ENCODE results near the gene TMC4. TPM values are rescaled to one million over a fixed set of nuclear protein-coding genes. Genes with fewer than 3 reads are reported as not detected.
A peak's percentile ranks its signal among the peaks of the same experiment; 100 is the strongest.

The TMC4 gene
- total and polyA plus RNA-seq, 8 donors = 29.1 to 74.0 (median 35.7) TPM

GRCh38 chr19:54160182-54160811, 12.7 kb downstream of the TMC4 start:
- Histone ChIP-seq H3K36me3 (peaks cover 0 to 29% of the 10 kb centered on the region in 2 donors), H3K4me1 (peaks cover 31 to 71% of the 10 kb centered on the region in 2 donors), H3K27ac (peak overlapping the region; percentile 73 to 94), H3K9me3 (no peaks in the 10 kb centered on the region), H3K4me3 (peak overlapping the region; percentile 38 to 61), H3K27me3 (peaks cover 0 to 9% of the 10 kb centered on the region in 2 donors)
- intact Hi-C loops (cut with DNase I) = no loop called here
- DNase-seq (peak in 1 of 4 donors; percentile 36), ATAC-seq (no peak)
- no peak for TF ChIP-seq CTCF (IDR thresholded peaks at IDR 0.05)

- DNase-seq = peak; percentile 95 to 100 (median 100)
- H3K27me3 ChIP-seq = peaks cover 0 to 5% of the 10 kb centered on the region in 2 donors
- peak; percentile 13 to 22 for TF ChIP-seq CTCF (IDR thresholded peaks at IDR 0.05)
- H3K9me3 ChIP-seq = no peaks in the 10 kb centered on the region
- peak; percentile 86 for ATAC-seq
- H3K4me3 ChIP-seq = peak within 1 kb of the TSS; percentile 61 to 70
- peaks cover 0 to 37% of the 10 kb centered on the region in 2 donors for H3K36me3 ChIP-seq
- H3K27ac ChIP-seq = peak within 1 kb of the TSS; percentile 93 to 94
- peaks cover 31 to 65% of the 10 kb centered on the region in 2 donors for H3K4me1 ChIP-seq
- intact Hi-C loops (cut with DNase I) = no loop called here
These were observed 13.4 kb downstream of the TMC4 start, which contains the start of gene LENG1 for GRCh38 chr19:54159352-54160181. Gene LENG1, minus strand, starts transcription at chr19:54159721. Its CDS starts 26 bp downstream, at chr19:54159695.

GRCh38 chr19:54158812-54159351, 14.1 kb downstream of the TMC4 start:
- intact Hi-C loops (cut with DNase I) = no loop called here
- H3K36me3 ChIP-seq = peaks cover 0 to 44% of the 10 kb centered on the region in 2 donors
- TF ChIP-seq CTCF (IDR thresholded peaks at IDR 0.05) = no peak

GRCh38 chr19:54156953-54157352, 16.0 kb downstream of the TMC4 start:
- TF ChIP-seq CTCF (IDR thresholded peaks at IDR 0.05) = no peak
- Histone ChIP-seq H3K36me3 (peaks cover 0 to 63% of the 10 kb centered on the region in 2 donors), H3K4me3 (no peak overlapping the region), H3K4me1 (peaks cover 20 to 39% of the 10 kb centered on the region in 2 donors), H3K27me3 (no peaks in the 10 kb centered on the region), H3K27ac (no peak overlapping the region), H3K9me3 (no peaks in the 10 kb centered on the region)
- no peak for DNase-seq
- no peak for ATAC-seq
- intact Hi-C loops (cut with DNase I) = no loop called here

More at GRCh38 chr19:54158812-54159351, 14.1 kb downstream of the TMC4 start:
- Histone ChIP-seq H3K27ac (peak overlapping the region; percentile 93 to 94), H3K27me3 (no peaks in the 10 kb centered on the region), H3K4me3 (peak overlapping the region; percentile 61 to 70), H3K4me1 (peaks cover 25 to 58% of the 10 kb centered on the region in 2 donors), H3K9me3 (no peaks in the 10 kb centered on the region)
- DNase-seq = peak in 1 of 4 donors; percentile 57
- no peak for ATAC-seq

GRCh38 chr19:54156490-54156889, 16.5 kb downstream of the TMC4 start:
- Histone ChIP-seq H3K4me3 (no peak overlapping the region), H3K27me3 (no peaks in the 10 kb centered on the region), H3K36me3 (peaks cover 0 to 68% of the 10 kb centered on the region in 2 donors), H3K27ac (no peak overlapping the region), H3K4me1 (peaks cover 20 to 34% of the 10 kb centered on the region in 2 donors), H3K9me3 (no peaks in the 10 kb centered on the region)
- intact Hi-C loops (cut with DNase I) = no loop called here
- no peak for ATAC-seq
- no peak for DNase-seq
- no peak for TF ChIP-seq CTCF (IDR thresholded peaks at IDR 0.05)

All from left lung (tissue), 10 donors.